GM10248 (cell line): ENCODE results near the gene SHISA9.

Experiments used
- CTCF ChIA-PET: fragments of 300-600 bp; sonication (Branson Sonifier 250); formaldehyde crosslinking; extraction: SDS; loops from one replicate; lab custom pipeline; 2021; ENCODE audit warnings: antibody characterized with exemption; lab: Yijun Ruan, JAX
- POLR2A ChIA-PET: fragments of 350-650 bp; sonication (Branson Sonifier 250); formaldehyde crosslinking; extraction: SDS; loops from one replicate; lab custom pipeline; 2020; ENCODE audit warnings: antibody characterized with exemption; lab: Yijun Ruan, JAX
- DNase-seq: peaks from one replicate; pipeline ENCODE4 v3.0.0; 2012; ENCODE audit errors: extremely low spot score
- CTCF ChIP-seq: IDR thresholded peaks from 2 replicates; pipeline ENCODE4 v1.5.1; 2012; ENCODE audit warnings: mild to moderate bottlenecking, low read depth; ENCODE audit errors: extremely low read depth, missing control alignments, control extremely low read depth

The SHISA9 gene

GRCh38 chr16:13103831-13104530 lies 202.6 kb downstream of the SHISA9 start:
- no peak for TF ChIP-seq CTCF

GRCh38 chr16:13104772-13105171 lies 203.4 kb downstream of the SHISA9 start:
- CTCF ChIA-PET: interaction anchor here (1.5 kb wide), 1 partner anchor 39 kb away, joined by 3 read pairs; no protein-coding TSS in a partner anchor
- TF ChIP-seq CTCF: no peak
- DNase-seq: no peak
- POLR2A ChIA-PET: no interaction called here

More at GRCh38 chr16:13103831-13104530, 202.6 kb downstream of the SHISA9 start:
- ChIA-PET POLR2A (no interaction called here), CTCF (interaction anchor here (1.5 kb wide), 1 partner anchor 38 kb away, joined by 3 read pairs; no protein-coding TSS in a partner anchor)
- DNase-seq: no peak

- ChIA-PET POLR2A (no interaction called here), CTCF (no interaction called here)
- DNase-seq: no peak
- TF ChIP-seq CTCF: no peak
Observed at GRCh38 chr16:13105427-13105826, 204.0 kb downstream of the SHISA9 start.

GRCh38 chr16:13106464-13106863 lies 205.1 kb downstream of the SHISA9 start:
- ChIA-PET POLR2A (no interaction called here), CTCF (no interaction called here)
- DNase-seq: no peak

GRCh38 chr16:13108126-13108525 lies 206.7 kb downstream of the SHISA9 start:
- DNase-seq: no peak
- POLR2A ChIA-PET: no interaction called here
- CTCF ChIA-PET: interaction anchor here (1.3 kb wide), 1 partner anchor 10 kb away, joined by 3 read pairs; no protein-coding TSS in a partner anchor
- no peak for TF ChIP-seq CTCF

More at GRCh38 chr16:13106464-13106863, 205.1 kb downstream of the SHISA9 start:
- no peak for TF ChIP-seq CTCF

GRCh38 chr16:13109171-13109570 lies 207.8 kb downstream of the SHISA9 start:
- DNase-seq: no peak
- POLR2A ChIA-PET: no interaction called here
- CTCF ChIA-PET: interaction anchor here (1.3 kb wide), 1 partner anchor 11 kb away, joined by 3 read pairs; no protein-coding TSS in a partner anchor
- TF ChIP-seq CTCF: no peak
